Ramos (cell line): ENCODE measurements around the gene EPM2A.

Experiments used
- in situ Hi-C: fragments of 300-500 bp; cut with MboI; formaldehyde crosslinking; loops from one replicate; pipeline ENCODE4 v1.14.3; 2022; ENCODE audit warnings: low sequenced_read_pairs; ENCODE audit not compliant: unreplicated experiment

Gene EPM2A

GRCh38 chr6:145688493-145688905 is 46.8 kb downstream of the EPM2A start:
- in situ Hi-C loops = no loop called here

GRCh38 chr6:145685932-145686331 is 49.4 kb downstream of the EPM2A start:
- in situ Hi-C loops = no loop called here

GRCh38 chr6:145681965-145682364 is 53.4 kb downstream of the EPM2A start:
- in situ Hi-C loops = no loop called here

- in situ Hi-C loops = no loop called here
Measured at GRCh38 chr6:145673504-145673903, 61.8 kb downstream of the EPM2A start.

- in situ Hi-C loops = no loop called here
Measured at GRCh38 chr6:145670311-145670710, 65.0 kb downstream of the EPM2A start.

GRCh38 chr6:145669627-145670034 is 65.7 kb downstream of the EPM2A start:
- in situ Hi-C loops = no loop called here

- in situ Hi-C loops = no loop called here
Measured at GRCh38 chr6:145668844-145669243, 66.5 kb downstream of the EPM2A start.

- in situ Hi-C loops = no loop called here
Measured at GRCh38 chr6:145660676-145661075, 74.6 kb downstream of the EPM2A start.

- in situ Hi-C loops = no loop called here
Measured at GRCh38 chr6:145656128-145656527, 79.2 kb downstream of the EPM2A start.

GRCh38 chr6:145652572-145652971 is 82.7 kb downstream of the EPM2A start:
- in situ Hi-C loops = no loop called here

GRCh38 chr6:145651988-145652387 is 83.3 kb downstream of the EPM2A start:
- in situ Hi-C loops = no loop called here

- in situ Hi-C loops = no loop called here
Measured at GRCh38 chr6:145648149-145648548, 87.2 kb downstream of the EPM2A start.

GRCh38 chr6:145647602-145648001 is 87.7 kb downstream of the EPM2A start:
- in situ Hi-C loops = no loop called here

- in situ Hi-C loops = no loop called here
Measured at GRCh38 chr6:145643760-145644159, 91.6 kb downstream of the EPM2A start.

GRCh38 chr6:145633981-145634627 is 101.2 kb downstream of the EPM2A start:
- in situ Hi-C loops = no loop called here

- in situ Hi-C loops = no loop called here
Measured at GRCh38 chr6:145632971-145633370, 102.3 kb downstream of the EPM2A start.

GRCh38 chr6:145631374-145631773 is 103.9 kb downstream of the EPM2A start:
- in situ Hi-C loops = no loop called here

- in situ Hi-C loops = no loop called here
Measured at GRCh38 chr6:145630598-145630997, 104.7 kb downstream of the EPM2A start.

- in situ Hi-C loops = no loop called here
Measured at GRCh38 chr6:145629478-145629877, 105.8 kb downstream of the EPM2A start.

- in situ Hi-C loops = no loop called here
Measured at GRCh38 chr6:145627451-145627850, 107.9 kb downstream of the EPM2A start.

GRCh38 chr6:145626857-145627256 is 108.5 kb downstream of the EPM2A start:
- in situ Hi-C loops = no loop called here

- in situ Hi-C loops = no loop called here
Measured at GRCh38 chr6:145623231-145623630, 112.1 kb downstream of the EPM2A start.

- in situ Hi-C loops = no loop called here
Measured at GRCh38 chr6:145621776-145622175, 113.5 kb downstream of the EPM2A start.
